HepG2 (cell line): ENCODE measurements around the gene RRAS. TPM values are rescaled to one million over a fixed set of nuclear protein-coding genes. Genes with fewer than 3 reads are reported as not detected.

Source experiments
- ATAC-seq: fragments of 200-7000 bp; cut with Tn5 transposase; 3 replicates; pipeline ENCODE4 v1.9.1; 2020; ENCODE audit warnings: mild to moderate bottlenecking, moderate library complexity
- BruUV-seq: library from RNA; stranded (reverse); fragments of 400-500 nt; replicated peaks from 2 replicates; lab custom pipeline; 2021; lab: Mats Ljungman, UMichigan
- CTCF ChIA-PET: fragments of 300-600 bp; formaldehyde crosslinking; extraction: SDS; loops from one replicate; lab custom pipeline; 2021; ENCODE audit warnings: low total read pairs, inconsistent platforms, low intra/inter-chr PET ratio; lab: Yijun Ruan, JAX
- POLR2A ChIA-PET: fragments of 350-600 bp; sonication (Branson Sonifier 250); formaldehyde crosslinking; loops from one replicate; lab custom pipeline; 2020; ENCODE audit warnings: antibody characterized with exemption, inconsistent platforms; lab: Yijun Ruan, JAX
- DNase-seq: peaks from one replicate; pipeline ENCODE4 v3.0.0-alpha.2; 2015; ENCODE audit warnings: low spot score
- FAIRE-seq: peaks from 3 replicates; lab custom pipeline; 2011; peaks lifted over from hg19 to GRCh38; lab: Jason Lieb, UNC
- H2AFZ ChIP-seq: one replicate; pipeline ENCODE4 v1.6.1; 2011; ENCODE audit warnings: low read length, inconsistent platforms
- H3K27ac ChIP-seq: fragments of 300-600 bp; 3 replicates; pipeline ENCODE4 v1.8.0; 2011; ENCODE audit warnings: mixed run types, mild to moderate bottlenecking, mixed read lengths, low read length, inconsistent platforms; ENCODE audit not compliant: insufficient read depth; ENCODE audit errors: extremely low read length
- H3K27me3 ChIP-seq, 2 experiments: fragments of 200-600 bp in 1 of 2; 2 replicates in 1 of 2; 3 replicates in 1 of 2; pipeline versions ENCODE4 v1.6.0 to v1.8.0; 2011; ENCODE audit warnings: low read length in 2 of 2, mild to moderate bottlenecking in 2 of 2, moderate library complexity in 2 of 2, inconsistent platforms in 1 of 2; ENCODE audit not compliant: insufficient read depth in 2 of 2, control insufficient read depth in 1 of 2
- H3K36me3 ChIP-seq, 2 experiments: fragments of 200-600 bp in 1 of 2; replicated peaks in 1 of 2; 2 replicates in 1 of 2; 3 replicates in 1 of 2; pipeline versions ENCODE4 v1.5.1 to v1.8.0; 2011; ENCODE audit warnings: low read length in 2 of 2, inconsistent platforms in 1 of 2; ENCODE audit not compliant: insufficient read depth in 2 of 2, control insufficient read depth in 1 of 2
- H3K4me1 ChIP-seq: 2 replicates; pipeline ENCODE4 v1.5.1; 2012; ENCODE audit warnings: low read length, inconsistent platforms; ENCODE audit not compliant: insufficient read depth
- H3K4me2 ChIP-seq: 2 replicates; pipeline ENCODE4 v1.6.0; 2011; ENCODE audit warnings: low read depth, low read length, inconsistent platforms
- H3K4me3 ChIP-seq, 3 experiments: fragments of 200-600 bp in 1 of 3; sonication (generic), shearing (Covaris generic) in 1 of 3; replicated peaks in 1 of 3; 2 replicates each; pipeline ENCODE4 v1.5.1; 2011 to 2016; ENCODE audit warnings: low read length in 3 of 3, inconsistent platforms in 2 of 3, low read depth in 2 of 3, mild to moderate bottlenecking in 2 of 3, control low read depth in 1 of 3, mixed read lengths in 1 of 3; ENCODE audit not compliant: insufficient read depth in 1 of 3
- H3K79me2 ChIP-seq: one replicate; pipeline ENCODE4 v1.6.1; 2011; ENCODE audit warnings: low read length, inconsistent platforms; ENCODE audit not compliant: insufficient read depth
- H3K9ac ChIP-seq: 2 replicates; pipeline ENCODE4 v1.6.0; 2011; ENCODE audit warnings: mild to moderate bottlenecking, low read depth, low read length, inconsistent platforms; ENCODE audit not compliant: insufficient read depth
- H3K9me3 ChIP-seq: 2 replicates; pipeline ENCODE4 v1.5.1; 2012; ENCODE audit warnings: mild to moderate bottlenecking, low read length
- H4K20me1 ChIP-seq: 2 replicates; pipeline ENCODE4 v1.6.0; 2011; ENCODE audit warnings: inconsistent platforms, mild to moderate bottlenecking, low read length, moderate library complexity; ENCODE audit not compliant: insufficient read depth
- EEA1 ChIP-seq: sonication (generic); formaldehyde crosslinking; IDR thresholded peaks from 2 replicates; pipeline ENCODE4 v1.5.1; 2020; ENCODE audit warnings: mild to moderate bottlenecking, missing genetic modification reagents, borderline replicate concordance
- HDAC6 ChIP-seq: fragments of 200-600 bp; sonication (generic); IDR thresholded peaks from 2 replicates; pipeline ENCODE4 v1.7.0; 2017; ENCODE audit warnings: mild to moderate bottlenecking, antibody characterized with exemption, low read length, low read depth
- HOXA9 ChIP-seq: sonication (generic); formaldehyde crosslinking; IDR thresholded peaks from 2 replicates; pipeline ENCODE4 v1.8.1; 2022; ENCODE audit warnings: missing genetic modification reagents, mild to moderate bottlenecking, moderate library complexity, borderline replicate concordance
- JDP2 ChIP-seq: sonication (generic); formaldehyde crosslinking; IDR thresholded peaks from 2 replicates; pipeline ENCODE4 v1.8.1; 2022; ENCODE audit warnings: missing genetic modification reagents, borderline replicate concordance
- POLR2A ChIP-seq, 2 experiments: IDR thresholded peaks; 2 replicates each; pipeline ENCODE4 v1.6.1; 2011; ENCODE audit warnings: low read depth in 2 of 2, low read length in 2 of 2, mild to moderate bottlenecking in 1 of 2, moderate library complexity in 1 of 2; ENCODE audit not compliant: insufficient read depth in 1 of 2
- PRPF4 ChIP-seq: fragments of 200-400 bp; formaldehyde crosslinking; IDR thresholded peaks from 2 replicates; pipeline ENCODE4 v1.6.1; 2016; ENCODE audit warnings: low read length, low read depth; ENCODE audit not compliant: poor library complexity, severe bottlenecking
- RARG ChIP-seq: sonication (generic); formaldehyde crosslinking; IDR thresholded peaks from 2 replicates; pipeline ENCODE4 v1.4.0; 2020; ENCODE audit warnings: low read depth, mild to moderate bottlenecking, missing genetic modification reagents
- STAG1 ChIP-seq: sonication (generic); formaldehyde crosslinking; IDR thresholded peaks from 2 replicates; pipeline ENCODE4 v1.4.0; 2020; ENCODE audit warnings: missing genetic modification reagents
- XRCC5 ChIP-seq: fragments of 200-400 bp; formaldehyde crosslinking; optimal IDR thresholded peaks from 2 replicates; pipeline ENCODE3; 2017; ENCODE audit warnings: mild to moderate bottlenecking, low read length
- ZBTB38 ChIP-seq: sonication (generic); formaldehyde crosslinking; IDR thresholded peaks from 2 replicates; pipeline ENCODE4 v1.5.1; 2020; ENCODE audit warnings: mild to moderate bottlenecking, missing genetic modification reagents
- ZBTB44 ChIP-seq: sonication (generic); formaldehyde crosslinking; IDR thresholded peaks from 2 replicates; pipeline ENCODE4 v1.4.0; 2020; ENCODE audit warnings: missing genetic modification reagents
- ZFY ChIP-seq: sonication (generic); formaldehyde crosslinking; IDR thresholded peaks from 2 replicates; pipeline ENCODE4 v1.4.0; 2020; ENCODE audit warnings: missing genetic modification reagents
- ZNF224 ChIP-seq: sonication (generic); formaldehyde crosslinking; IDR thresholded peaks from 2 replicates; pipeline ENCODE4 v1.5.0; 2020; ENCODE audit warnings: mild to moderate bottlenecking, missing genetic modification reagents
- ZNF296 ChIP-seq: sonication (generic); formaldehyde crosslinking; conservative IDR thresholded peaks from 2 replicates; pipeline ENCODE4 v1.5.0; 2020; ENCODE audit warnings: mild to moderate bottlenecking, missing genetic modification reagents
- ZNF589 ChIP-seq: sonication (generic); formaldehyde crosslinking; conservative IDR thresholded peaks from 2 replicates; pipeline ENCODE4 v1.8.0; 2022; ENCODE audit warnings: mild to moderate bottlenecking, moderate library complexity, missing genetic modification reagents
- ZNF616 ChIP-seq: sonication (generic); formaldehyde crosslinking; IDR thresholded peaks from 2 replicates; pipeline ENCODE4 v1.5.0; 2020; ENCODE audit warnings: low read depth, mild to moderate bottlenecking, missing genetic modification reagents
- ZNF792 ChIP-seq: IDR thresholded peaks from 2 replicates; pipeline ENCODE4 v1.6.1; 2016
- WGBS: methylation state at CpG from one replicate; pipeline ENCODE4 v1.1.6; 2017; ENCODE audit warnings: low lambda C conversion rate; 5-methylcytosine and 5-hydroxymethylcytosine counted together
- in situ Hi-C: cut with HindIII; loops from 2 replicates; pipeline ENCODE4 v1.10.0; 2017; ENCODE audit warnings: low pct_unique_long_range_greater_than_20kb; ENCODE audit not compliant: extremely low pct_ligation_motif_present
- intact Hi-C: fragments of 100-400 bp; cut with micrococcal nuclease; formaldehyde crosslinking; loops from one replicate; pipeline ENCODE4 v1.10.0; 2022; ENCODE audit not compliant: unreplicated experiment
- polyA plus RNA-seq, 8 experiments: library from polyadenylated mRNA; depleted of rRNA in 3 of 8; stranded (reverse) in 7 of 8; unstranded in 1 of 8; fragments of >200 nt; fragmentation: Illumina TruSeq in 4 of 8; extraction: Trizol in 4 of 8; gene quantifications; 2 replicates each; pipeline versions ENCODE4 v1.2.1 to v1.2.3, GENCODE V29; 2011 to 2016; ENCODE audit warnings: low read depth in 4 of 8, missing spikeins in 1 of 8, mixed read lengths in 1 of 8; ENCODE audit not compliant: insufficient read depth in 1 of 8
- total RNA-seq, 5 experiments: library from RNA; depleted of rRNA; stranded (reverse); fragments of >200 nt; fragmentation: Illumina TruSeq; extraction: Trizol; gene quantifications; 2 replicates each; pipeline ENCODE4 v1.2.3, GENCODE V29; 2016; ENCODE audit warnings: low read depth in 1 of 5
- TF ChIP-seq, protein P1 (sequence below): IDR thresholded peaks from 2 replicates; pipeline ENCODE4 v1.6.1; 2012; ENCODE audit warnings: inconsistent platforms
- TF ChIP-seq, protein P2 (sequence below): conservative IDR thresholded peaks from 2 replicates; pipeline ENCODE4 v1.6.1; 2018; ENCODE audit warnings: missing genetic modification reagents

Gene RRAS
- total and polyA plus RNA-seq, 2 of the 13 experiments (the other 11 are each of a cell fraction or from before 2014, with no cell fraction given): 1.5 to 12.0 TPM

GRCh38 chr19:49592486-49593232 is 47.3 kb downstream of the RRAS start:
- WGBS: 76% methylated on average over 28 of the region's 28 CpGs
- FAIRE-seq (no peak), DNase-seq (no peak), ATAC-seq (no peak)
- peak overlapping the region; percentile 76 for H3K9ac ChIP-seq
- H3K36me3 ChIP-seq: peaks cover 1 to 14% of the 10 kb centered on the region in 2 experiments; a peak in 4 of 5 replicates
- no TSS peak for BruUV-seq
- CTCF ChIA-PET: no interaction called here
- H3K4me1 ChIP-seq: peaks cover 28% of the 10 kb centered on the region
- peak overlapping the region; percentile 89 to 97 (median 91) for H3K4me3 ChIP-seq
- H3K27me3 ChIP-seq: no peaks in the 10 kb centered on the region; a peak in 1 of 5 replicates
- H3K9me3 ChIP-seq: no peaks in the 10 kb centered on the region
- H4K20me1 ChIP-seq: 0 out of 2 replicates have a peak, but pooled peaks cover 5% of the 10 kb centered on the region
- peak overlapping the region; percentile 77 for H3K27ac ChIP-seq
- in situ Hi-C loops: loop anchor here (10.0 kb wide), 1 partner anchor 82 kb away; the partner anchor contains the start of gene PRMT1
- H3K79me2 ChIP-seq: peaks cover 15% of the 10 kb centered on the region
- no peak overlapping the region for H2AFZ ChIP-seq
- TF ChIP-seq HOXA9: 0 out of 2 replicates have a peak, but pooled peaks have one; percentile 2
- 0 out of 4 replicates have a peak, but pooled peaks of 1 of the 2 experiments have one; percentile 22 for TF ChIP-seq POLR2A (IDR thresholded peaks at IDR 0.05; ENCODE audit: insufficient read depth in 1 of 2, low read depth in 2 of 2, low read length in 2 of 2)
- no peak for TF ChIP-seq ZFY
- TF ChIP-seq ZNF296: no peak
- peak; percentile 39 for TF ChIP-seq PRPF4
- no peak for TF ChIP-seq HDAC6
- TF ChIP-seq, protein P1, sequence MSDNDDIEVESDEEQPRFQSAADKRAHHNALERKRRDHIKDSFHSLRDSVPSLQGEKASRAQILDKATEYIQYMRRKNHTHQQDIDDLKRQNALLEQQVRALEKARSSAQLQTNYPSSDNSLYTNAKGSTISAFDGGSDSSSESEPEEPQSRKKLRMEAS: 0 out of 2 replicates have a peak, but pooled peaks have one; percentile 0
- no peak for TF ChIP-seq ZBTB44 (CRISPR knock-in tag)
- TF ChIP-seq ZNF224 (CRISPR knock-in tag): no peak
- TF ChIP-seq ZNF792: no peak
- 0 out of 2 replicates have a peak, but pooled peaks have one; percentile 5 for TF ChIP-seq ZNF616 (CRISPR knock-in tag)
- TF ChIP-seq JDP2: no peak
- TF ChIP-seq ZNF589 (CRISPR knock-in tag): no peak
- TF ChIP-seq, protein P2, sequence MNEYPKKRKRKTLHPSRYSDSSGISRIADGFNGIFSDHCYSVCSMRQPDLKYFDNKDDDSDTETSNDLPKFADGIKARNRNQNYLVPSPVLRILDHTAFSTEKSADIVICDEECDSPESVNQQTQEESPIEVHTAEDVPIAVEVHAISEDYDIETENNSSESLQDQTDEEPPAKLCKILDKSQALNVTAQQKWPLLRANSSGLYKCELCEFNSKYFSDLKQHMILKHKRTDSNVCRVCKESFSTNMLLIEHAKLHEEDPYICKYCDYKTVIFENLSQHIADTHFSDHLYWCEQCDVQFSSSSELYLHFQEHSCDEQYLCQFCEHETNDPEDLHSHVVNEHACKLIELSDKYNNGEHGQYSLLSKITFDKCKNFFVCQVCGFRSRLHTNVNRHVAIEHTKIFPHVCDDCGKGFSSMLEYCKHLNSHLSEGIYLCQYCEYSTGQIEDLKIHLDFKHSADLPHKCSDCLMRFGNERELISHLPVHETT (CRISPR knock-in tag): no peak
- TF ChIP-seq RARG (CRISPR knock-in tag): no peak
- TF ChIP-seq STAG1: no peak
- TF ChIP-seq XRCC5: no peak
- TF ChIP-seq ZBTB38 (CRISPR knock-in tag): peak; percentile 59; the same call in 1 of the 2 replicates
- TF ChIP-seq EEA1: no peak
- intact Hi-C loops: no loop called here
- H3K4me2 ChIP-seq: peak overlapping the region; percentile 86
- POLR2A ChIA-PET: interaction anchor here (1.1 to 4.2 kb wide), 6 partner anchors 12 to 84 kb away, joined by 5 to 58 read pairs (median 12); partner anchors contain the start of genes NOSIP, PRMT1, PRRG2 and RRAS
